GM19372 (cell line): ENCODE results near the gene OCA2.
"Not testable (repeated sequence)": the region's sequence is repeated elsewhere in the genome, so short reads cannot be mapped to it uniquely, and the experiment has no call there.

Experiments used
- ATAC-seq: cut with Tn5 transposase; IDR thresholded peaks from one replicate; pipeline ENCODE4 v1.9.1; 2021; ENCODE audit warnings: mild to moderate bottlenecking, low read depth, moderate library complexity; ENCODE audit not compliant: unreplicated experiment

OCA2 gene

DNA sequence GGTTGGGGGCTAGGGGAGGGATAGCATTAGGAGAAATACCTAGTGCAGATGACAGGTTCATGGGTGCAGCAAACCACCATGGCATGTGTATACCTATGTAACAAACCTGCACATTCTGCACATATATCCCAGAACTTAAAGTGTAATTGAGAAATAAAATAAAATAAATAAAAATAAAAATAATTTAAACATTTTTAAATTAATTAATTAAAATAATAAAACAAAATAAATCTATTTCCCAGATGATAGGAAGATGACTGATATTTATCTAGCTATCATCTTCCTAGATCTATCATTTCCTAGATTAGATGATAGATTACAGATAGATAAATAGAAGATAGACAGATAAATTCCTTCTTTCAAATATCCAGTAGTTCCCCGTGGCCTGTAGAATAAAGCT lies 137.3 kb downstream of the OCA2 start:
- no peak for ATAC-seq

DNA sequence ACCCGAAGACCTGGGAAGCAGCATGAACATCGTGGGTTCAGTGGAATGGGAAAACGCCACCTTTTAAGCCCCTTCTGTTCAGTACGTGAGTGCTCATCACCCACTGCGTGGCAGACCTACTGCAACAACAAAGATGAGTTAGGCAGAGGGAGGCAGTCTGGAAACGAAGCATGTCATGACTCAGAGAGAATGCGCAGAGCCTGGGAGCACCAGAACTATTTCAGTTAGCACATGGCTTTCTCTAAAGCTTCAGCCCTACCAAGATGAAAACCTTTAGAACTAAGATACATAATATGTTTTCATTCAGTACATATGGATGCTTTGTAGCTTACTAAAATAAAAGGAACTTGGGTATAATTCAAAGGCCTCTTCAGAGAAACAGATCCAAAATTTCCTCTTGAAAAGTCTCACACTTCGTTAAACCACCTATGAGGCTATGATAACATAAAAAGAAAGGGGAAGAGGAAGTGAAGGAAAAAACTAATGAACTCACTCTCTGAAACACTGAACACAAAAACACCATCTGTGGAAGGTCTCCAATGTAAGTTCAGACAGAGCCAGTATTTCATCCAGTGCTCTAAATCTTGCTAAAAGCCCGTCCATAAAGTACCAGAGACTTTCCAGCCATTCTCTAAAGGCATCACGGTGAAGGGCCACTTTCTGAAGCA lies 140.1 kb downstream of the OCA2 start:
- ATAC-seq, result no peak

DNA sequence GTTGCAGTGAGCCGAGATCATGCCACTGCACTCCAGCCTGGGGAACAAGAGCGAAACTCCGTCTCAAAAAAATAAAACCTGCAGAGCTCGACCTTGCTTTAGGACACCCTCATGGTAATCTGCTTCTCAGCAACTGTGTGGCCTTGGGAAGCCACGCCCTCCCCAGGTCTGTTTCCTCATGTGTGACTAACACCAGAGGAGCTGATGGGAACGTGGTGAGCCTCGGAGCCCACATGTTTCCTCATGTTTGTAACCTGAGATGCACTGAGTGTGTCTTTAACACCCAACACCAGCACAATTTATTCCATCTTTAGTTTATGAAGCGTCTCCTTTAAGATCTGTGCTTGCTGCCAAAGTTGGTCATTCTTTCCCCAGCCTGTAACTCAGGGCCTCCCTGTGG lies 142.8 kb downstream of the OCA2 start:
- no peak for ATAC-seq

DNA sequence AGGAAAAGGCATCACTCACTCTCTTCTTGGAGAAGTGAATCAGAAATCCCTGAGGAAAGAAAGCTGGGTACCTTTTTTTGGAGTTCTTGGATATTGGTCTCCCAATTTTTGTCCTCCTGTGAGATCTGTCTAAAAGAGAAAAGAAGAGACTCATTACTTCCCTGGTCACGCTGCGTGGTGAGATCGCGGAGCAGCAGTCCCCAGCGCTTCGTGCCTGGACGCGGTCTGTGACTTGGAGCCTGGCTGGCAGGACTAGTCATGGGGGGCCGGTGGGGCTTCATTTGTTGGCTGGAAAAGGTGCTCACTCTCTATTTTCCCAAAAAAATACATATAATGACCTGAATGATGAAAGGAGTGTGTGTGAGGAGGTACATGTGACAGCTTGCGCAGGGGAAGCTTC lies 144.0 kb downstream of the OCA2 start:
- no peak for ATAC-seq

DNA sequence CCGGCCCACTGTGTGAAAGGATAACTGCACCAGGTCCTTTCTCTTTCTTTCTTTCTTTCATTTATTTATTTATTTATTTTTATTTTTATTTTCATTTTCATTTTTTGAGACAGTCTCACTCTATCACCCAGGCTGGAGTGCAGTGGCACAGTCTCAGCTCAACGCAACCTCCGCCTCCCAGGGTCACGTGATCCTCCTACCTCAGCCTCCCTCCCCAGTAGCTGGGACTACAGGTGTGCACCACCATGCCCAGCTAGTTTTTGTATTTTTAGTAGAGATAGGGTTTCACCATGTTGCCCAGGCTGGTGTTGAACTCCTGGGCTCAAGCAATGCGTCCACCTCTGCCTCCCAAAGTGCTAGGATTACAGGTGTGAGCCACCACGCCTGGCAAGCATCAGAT lies 146.5 kb downstream of the OCA2 start:
- ATAC-seq, result not testable (repeated sequence)

DNA sequence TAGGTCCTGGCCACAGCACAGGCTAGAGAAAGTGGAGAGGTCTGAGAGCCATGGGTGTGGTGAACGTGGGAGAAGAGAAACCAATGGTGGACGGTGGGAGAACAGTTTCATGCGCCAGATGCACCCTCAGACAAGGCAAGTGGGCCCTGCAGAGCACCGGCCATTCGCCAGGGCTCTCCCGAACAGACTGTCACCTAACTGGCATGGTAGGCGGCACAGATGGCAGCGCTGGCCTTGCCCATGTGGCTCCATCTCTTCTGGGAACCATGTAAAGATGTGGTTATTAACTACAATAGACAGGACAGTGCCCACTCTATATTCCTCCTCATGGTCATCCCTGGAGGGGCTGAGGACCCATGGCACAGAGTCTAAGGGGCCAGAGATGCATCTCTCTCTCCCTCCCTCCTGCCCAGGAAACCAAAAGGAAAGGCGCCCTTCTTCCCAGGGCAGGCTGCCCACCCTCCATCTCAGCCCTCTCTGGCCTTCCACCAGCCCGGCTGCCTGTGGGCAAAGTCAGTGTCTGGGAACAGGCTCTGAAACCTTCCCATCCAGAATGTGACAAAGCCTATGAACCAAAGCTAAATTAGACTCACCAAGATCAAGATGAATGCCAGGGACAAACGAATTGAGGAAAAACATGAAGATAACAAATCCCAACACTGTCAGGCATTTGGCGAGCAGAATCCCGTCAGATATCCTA lies 147.8 kb downstream of the OCA2 start:
- no peak for ATAC-seq

DNA sequence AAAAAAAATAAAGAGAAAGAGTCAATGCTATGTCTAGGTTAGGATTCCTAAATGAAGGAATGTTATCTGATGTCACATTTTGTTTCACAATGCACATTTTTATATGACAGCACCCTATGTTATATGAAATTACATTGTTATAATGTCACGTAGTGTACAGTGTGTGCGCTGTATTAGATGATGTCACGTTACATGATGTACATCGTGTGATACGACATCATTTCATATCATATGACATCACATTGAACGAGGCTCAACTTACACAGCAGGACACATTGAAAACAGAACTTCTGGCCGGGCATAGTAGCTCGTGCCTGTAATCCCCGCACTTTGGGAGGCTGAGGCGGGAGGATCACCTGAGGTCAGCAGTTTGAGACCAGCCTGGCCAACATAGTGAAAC lies 150.0 kb downstream of the OCA2 start:
- ATAC-seq, result no peak

DNA sequence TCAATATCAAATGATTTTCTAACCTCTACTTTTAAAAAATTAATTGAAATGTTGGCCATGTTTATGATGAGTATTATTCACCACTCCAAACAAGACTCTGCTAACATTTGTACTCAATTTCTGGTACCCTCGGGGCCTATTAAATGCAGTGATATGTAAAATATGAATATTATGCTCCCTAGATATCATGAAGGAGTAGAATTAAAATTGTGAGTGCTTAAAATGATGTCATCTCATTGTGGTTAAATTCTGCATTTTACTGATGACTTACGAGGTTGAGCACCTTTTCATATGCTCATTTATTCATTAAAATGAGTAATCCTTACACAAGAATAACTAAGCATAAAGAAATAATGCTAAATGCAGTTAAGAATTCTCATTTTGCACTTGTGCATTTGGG lies 159.9 kb downstream of the OCA2 start:
- no peak for ATAC-seq

DNA sequence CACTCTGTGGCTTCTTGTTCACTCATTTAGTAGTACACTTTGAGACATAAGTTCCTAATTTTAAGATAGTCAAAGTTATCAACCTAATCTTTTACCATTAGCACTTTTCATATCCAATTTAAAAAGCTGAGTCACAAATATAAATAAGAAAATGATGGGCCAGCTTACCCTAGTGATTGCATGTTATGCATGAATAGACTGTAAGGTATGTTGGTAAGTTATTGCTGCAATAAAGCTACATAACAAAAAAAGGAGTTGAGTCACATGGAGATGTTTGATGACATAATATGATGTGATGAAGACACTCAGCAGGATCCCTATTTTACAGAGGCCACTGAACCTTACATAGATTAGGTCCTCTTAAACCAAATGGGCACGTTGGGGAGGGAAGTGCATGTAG lies 161.3 kb downstream of the OCA2 start:
- ATAC-seq, result no peak

DNA sequence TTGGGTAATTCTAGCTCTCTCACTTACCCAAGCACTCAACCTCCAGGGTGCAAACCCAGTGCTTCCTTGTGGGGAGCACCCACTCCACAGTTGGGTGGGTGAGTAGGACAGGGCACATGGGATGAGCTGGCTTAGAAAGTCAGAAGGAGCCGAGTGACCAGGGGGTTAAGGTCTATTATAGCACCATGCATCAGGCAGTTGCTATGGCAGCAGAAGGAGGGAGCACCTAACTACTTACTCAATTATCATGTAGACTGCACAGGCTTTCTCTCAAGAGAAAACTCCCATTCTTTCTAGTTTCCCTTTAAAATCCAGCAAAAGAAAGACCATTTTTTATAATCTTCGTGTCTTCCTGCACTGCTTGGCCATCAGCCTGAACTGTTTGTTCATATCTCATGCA lies 163.0 kb downstream of the OCA2 start:
- ATAC-seq, result no peak

DNA sequence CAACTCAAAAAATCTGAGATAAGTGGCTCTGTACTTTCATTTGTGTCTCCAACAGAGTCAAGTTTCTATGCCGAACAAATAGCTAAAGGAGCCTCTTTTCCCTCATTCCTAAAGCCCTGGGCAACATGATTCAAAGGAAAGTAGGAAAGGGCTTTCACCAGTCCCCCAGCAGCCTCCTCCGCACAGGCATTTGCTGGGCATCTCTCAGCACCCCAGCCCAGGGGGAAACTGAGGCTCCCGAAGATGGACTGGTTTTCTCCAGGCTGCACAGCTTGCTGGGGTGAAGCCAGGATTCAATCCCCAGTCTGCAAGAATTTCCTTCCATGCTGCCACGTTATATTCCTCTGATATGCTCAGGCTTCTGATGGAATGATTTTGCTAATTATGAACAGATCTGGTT lies 163.8 kb downstream of the OCA2 start:
- no peak for ATAC-seq

DNA sequence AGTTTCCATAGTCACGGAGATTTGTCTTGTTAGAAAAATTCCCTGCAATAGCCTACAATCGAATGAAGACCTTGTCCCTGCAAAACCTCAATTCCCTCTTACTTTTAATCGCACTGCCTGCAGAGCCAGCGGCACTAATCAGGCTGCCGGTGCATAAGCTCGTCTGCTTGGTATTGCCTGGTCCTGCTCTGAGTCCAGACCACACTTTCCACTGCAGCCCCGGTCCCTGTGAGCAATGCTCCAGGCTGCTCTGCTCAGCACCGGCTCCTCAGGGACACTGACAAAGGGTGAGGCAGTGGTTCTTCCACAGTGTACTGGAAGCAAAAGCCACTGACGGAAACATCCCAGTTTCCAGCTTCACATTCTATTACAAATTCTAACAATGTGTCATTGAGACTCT lies 164.3 kb downstream of the OCA2 start:
- ATAC-seq, result no peak

DNA sequence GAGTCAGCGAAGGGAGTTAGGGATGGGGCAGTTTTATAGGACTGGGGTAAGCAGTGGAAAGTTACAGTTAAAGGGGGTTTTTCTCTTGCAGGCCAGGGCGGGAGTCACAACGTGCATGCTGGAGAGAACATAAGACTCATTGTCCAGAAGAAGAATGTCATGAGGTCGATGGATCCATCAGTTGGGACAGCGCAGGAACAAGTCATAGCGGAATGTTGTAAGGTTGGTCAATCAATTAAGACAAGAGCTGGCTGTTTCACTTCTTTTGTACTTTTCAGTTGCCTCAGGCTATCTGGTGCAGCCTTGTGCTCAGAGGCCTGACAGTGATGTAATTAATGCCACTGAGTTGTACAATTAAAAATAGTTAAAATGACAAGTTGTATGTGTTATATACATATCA lies 165.6 kb downstream of the OCA2 start:
- ATAC-seq, result no peak

DNA sequence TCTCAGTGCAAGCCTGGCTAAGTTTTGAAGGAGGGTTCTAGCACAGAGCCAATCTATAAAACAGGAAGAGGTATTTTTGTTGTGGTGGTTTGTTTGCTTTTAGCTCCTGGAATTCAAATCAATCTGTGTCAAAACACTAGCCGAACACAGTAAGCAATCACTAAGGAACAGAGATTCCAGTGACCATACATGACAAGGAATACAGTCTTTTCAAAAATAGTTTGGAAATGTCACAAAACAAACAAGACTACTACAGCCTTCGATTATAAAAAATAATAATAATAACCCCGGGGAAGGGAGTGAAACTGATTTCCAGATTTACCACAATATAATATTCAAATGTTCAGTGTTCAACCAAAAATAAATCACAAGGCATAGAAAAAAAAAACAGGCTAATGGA lies 166.5 kb downstream of the OCA2 start:
- ATAC-seq, result no peak

DNA sequence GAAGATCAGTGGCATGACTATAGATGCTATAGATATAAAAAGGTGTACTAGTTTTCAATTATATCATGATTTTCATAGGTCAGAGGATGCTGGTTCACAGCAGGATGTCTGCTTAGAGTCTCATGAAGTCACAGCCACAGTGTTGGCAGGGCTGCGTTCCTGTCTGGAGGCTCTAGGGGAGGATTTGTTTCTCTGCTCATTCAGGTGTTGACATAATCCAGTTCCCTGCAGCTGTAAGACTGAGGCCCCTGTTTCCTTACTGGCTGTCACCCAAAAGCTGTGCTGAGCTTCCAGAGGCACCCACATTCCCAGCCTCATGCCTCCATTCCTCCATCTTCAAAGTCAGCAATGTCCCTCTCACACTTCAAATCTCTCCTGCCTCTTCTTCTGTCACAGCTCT lies 170.7 kb downstream of the OCA2 start:
- no peak for ATAC-seq

DNA sequence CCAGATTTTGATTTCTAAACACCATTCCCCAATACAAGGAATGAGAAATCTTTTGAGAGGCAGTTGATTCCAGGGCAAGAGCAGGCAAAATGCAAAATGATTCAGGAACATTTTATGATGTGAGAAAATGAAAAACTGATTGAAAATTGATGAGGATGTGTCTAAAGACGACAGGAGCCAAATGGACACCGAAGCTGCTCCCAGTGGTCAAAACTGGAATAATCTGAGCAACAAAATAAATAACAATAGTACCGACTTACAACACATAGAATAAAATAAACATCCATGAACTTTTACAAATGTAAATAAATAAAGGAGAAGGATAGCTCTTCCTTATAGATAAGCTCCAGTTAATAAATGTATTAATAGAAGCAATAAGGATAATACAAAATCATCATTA lies 186.8 kb downstream of the OCA2 start:
- ATAC-seq, result no peak

DNA sequence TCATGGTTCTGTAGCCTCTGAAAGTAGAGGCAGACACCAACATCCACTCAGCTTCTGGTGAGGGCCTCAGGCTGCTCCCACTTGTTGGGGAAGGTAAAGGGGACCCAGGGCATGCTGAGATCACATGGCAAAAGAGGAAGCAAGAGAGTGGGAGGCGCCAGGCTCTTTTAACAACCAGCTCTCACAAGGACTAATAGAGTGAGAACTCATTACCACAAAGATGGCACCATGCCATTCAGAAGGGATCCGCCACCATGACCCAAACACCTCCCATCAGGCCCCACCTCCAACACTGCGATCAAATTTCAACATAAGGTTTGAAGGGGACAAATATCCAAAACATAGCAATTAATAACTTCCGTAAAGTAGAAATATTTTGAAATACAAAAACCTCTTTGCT lies 192.3 kb downstream of the OCA2 start:
- ATAC-seq, result no peak

DNA sequence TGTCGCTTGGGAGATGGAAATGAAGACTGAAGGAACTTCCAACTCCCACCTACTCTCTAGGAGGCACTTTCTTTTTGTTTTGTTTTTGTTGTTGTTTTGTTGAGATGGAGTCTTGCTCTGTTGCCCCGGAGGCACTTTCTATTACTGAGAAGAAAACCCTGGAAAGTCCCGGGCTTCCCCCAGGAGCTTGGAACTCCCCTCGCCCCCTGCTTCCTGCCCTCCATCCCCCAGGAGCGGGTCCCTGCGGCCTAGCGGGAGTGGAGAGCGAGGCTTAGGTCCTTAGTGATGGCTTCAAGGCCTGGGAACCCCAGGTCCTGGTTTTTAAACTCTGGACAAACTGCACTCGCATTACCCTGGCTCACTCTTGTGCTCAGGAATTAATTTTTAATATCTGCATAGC lies 195.7 kb downstream of the OCA2 start:
- no peak for ATAC-seq

DNA sequence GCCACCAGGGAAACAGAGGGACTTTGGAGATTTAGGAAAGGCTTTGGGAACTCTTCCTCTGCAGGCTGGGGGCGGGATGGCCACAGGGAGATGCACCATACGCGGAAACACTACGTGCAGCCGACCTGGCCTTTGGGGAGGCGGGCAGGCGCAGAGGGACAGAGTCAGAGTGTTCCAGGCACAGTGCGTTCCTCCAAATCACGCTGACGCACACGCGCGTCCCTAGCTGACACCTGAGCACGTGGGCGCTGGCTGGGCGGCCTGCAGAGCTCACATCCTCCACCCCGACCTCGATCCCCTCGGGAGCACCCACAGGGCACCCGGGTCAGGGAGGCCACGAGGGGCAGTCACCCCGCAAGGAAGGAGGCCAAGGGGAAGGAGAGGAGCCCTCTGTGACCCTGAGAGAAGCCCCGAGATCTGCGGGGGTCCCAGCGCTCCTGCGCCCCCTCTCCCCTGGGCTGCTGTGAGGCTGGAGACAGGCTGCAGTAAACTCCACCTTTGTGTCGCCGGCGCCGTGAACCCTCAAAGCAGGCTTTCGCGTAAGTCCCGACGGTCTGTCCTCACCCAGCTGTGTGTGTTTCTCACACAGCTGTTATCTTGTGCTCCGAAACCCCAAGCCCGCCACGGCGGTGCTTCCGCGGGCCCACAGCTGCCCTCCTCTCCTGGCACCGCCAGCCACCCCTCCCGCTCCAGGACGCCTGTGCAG lies 196.3 kb downstream of the OCA2 start:
- ATAC-seq, result no peak

DNA sequence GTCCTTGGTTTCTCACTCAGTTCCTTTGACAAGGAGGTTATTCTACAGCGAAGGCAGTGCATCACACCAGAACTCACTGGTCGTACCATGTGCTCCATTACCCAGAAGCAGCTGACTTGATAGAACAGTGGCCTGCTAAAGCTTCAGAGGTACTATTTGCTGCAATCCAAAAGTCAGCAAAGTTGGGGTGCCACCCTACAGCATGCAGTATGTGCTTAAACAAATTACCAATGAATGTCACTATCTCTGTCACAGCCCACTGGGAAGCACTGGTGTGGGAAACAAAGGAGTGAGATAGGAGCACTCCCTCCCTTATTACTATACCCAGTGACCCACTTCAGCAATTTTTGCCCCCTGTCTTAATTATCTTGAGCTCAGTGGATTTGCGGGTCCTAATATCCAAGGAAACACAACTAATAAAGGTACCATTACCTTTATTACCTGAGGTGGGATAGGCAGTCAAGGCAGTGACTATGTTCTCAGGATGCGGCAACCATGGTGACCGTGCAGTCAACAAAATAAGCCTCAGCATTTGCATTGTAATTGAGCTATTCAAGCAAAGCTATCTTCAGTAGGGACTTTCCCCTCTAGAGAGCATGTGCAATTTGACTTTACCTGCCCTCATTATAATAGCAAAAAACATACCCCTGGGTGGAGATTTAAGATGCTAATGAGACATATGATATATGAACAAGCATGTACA lies 199.4 kb downstream of the OCA2 start:
- ATAC-seq, result no peak

DNA sequence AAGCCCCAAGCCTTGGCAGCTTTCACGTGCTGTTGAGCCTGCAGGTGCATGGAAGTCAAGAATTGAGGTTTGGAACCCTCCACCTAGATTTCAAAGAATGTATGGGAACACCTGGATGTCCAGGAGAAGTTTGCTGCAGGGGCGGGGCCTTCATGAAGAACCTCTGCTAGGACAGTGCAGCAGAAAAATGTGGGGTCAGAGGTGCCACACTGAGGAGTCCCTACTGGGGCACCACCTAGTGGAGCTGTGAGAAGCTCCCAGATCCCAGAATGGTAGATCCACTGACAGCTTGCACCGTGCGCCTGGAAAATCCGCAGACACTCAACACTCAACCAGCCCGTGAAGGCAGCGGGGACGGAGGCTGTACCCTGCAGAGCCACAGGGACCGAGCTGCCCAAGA lies 201.6 kb downstream of the OCA2 start:
- ATAC-seq, result no peak
